Endodermal cell (in vitro differentiated cells): Measurements from ENCODE around the gene TMEFF1. TPM values are rescaled to one million over a fixed set of nuclear protein-coding genes. Genes with fewer than 3 reads are reported as not detected.

ENCODE experiments used
- DNase-seq: peaks from one replicate; pipeline ENCODE4 v3.0.0-alpha.2; 2017
- H3K27ac ChIP-seq: 2 replicates; pipeline ENCODE4 v1.5.1; 2013; ENCODE audit warnings: mild to moderate bottlenecking, low read depth, low read length, moderate library complexity
- H3K27me3 ChIP-seq: 2 replicates; pipeline ENCODE4 v1.6.1; 2013; ENCODE audit warnings: mild to moderate bottlenecking, low read length, moderate library complexity; ENCODE audit not compliant: insufficient read depth, control insufficient read depth, poor library complexity, severe bottlenecking
- H3K36me3 ChIP-seq: 2 replicates; pipeline ENCODE4 v1.7.0; 2013; ENCODE audit warnings: mild to moderate bottlenecking, low read length, moderate library complexity; ENCODE audit not compliant: control insufficient read depth, insufficient read depth
- H3K4me1 ChIP-seq: one replicate; pipeline ENCODE4 v1.7.0; 2013; ENCODE audit warnings: low read length; ENCODE audit not compliant: control insufficient read depth, insufficient read depth
- H3K4me3 ChIP-seq: 2 replicates; pipeline ENCODE4 v1.5.1; 2013; ENCODE audit warnings: mild to moderate bottlenecking, low read length, moderate library complexity
- H3K9ac ChIP-seq: 2 replicates; pipeline ENCODE4 v1.6.1; 2013; ENCODE audit warnings: mild to moderate bottlenecking, low read length, moderate library complexity; ENCODE audit not compliant: poor library complexity, severe bottlenecking; ENCODE audit errors: extremely low read depth
- H3K9me3 ChIP-seq: 2 replicates; pipeline ENCODE4 v1.6.1; 2013; ENCODE audit warnings: mild to moderate bottlenecking, low read length, moderate library complexity; ENCODE audit not compliant: control insufficient read depth
- H3K27ac Mint-ChIP-seq: 2 replicates; pipeline ENCODE4 v1.8.0; 2020; ENCODE audit warnings: mixed read lengths
- H3K27me3 Mint-ChIP-seq: 2 replicates; pipeline ENCODE4 v1.8.0; 2021; ENCODE audit warnings: mild to moderate bottlenecking, mixed read lengths; ENCODE audit not compliant: insufficient read depth
- H3K36me3 Mint-ChIP-seq: 2 replicates; pipeline ENCODE4 v1.8.0; 2020; ENCODE audit warnings: low read depth, mixed read lengths
- H3K4me1 Mint-ChIP-seq: 2 replicates; pipeline ENCODE4 v1.8.0; 2020; ENCODE audit warnings: mixed read lengths
- H3K4me3 Mint-ChIP-seq: 2 replicates; pipeline ENCODE4 v1.8.0; 2020; ENCODE audit warnings: mild to moderate bottlenecking, moderate library complexity, mixed read lengths
- H3K9me3 Mint-ChIP-seq: 2 replicates; pipeline ENCODE4 v1.8.0; 2020; ENCODE audit warnings: mild to moderate bottlenecking, mixed read lengths
- CTCF ChIP-seq: fragments of 200-600 bp; sonication (generic); conservative IDR thresholded peaks from 2 replicates; pipeline ENCODE4 v1.5.0; 2021; ENCODE audit warnings: antibody characterized with exemption, mild to moderate bottlenecking
- WGBS, 2 experiments: methylation state at CpG; one replicate each; pipeline versions ENCODE4 v1.1.5 to v1.1.7; 2013; ENCODE audit warnings: missing lambda C conversion rate in 2 of 2, mixed read lengths in 1 of 2; ENCODE audit not compliant: insufficient coverage in 1 of 2, insufficient read length in 1 of 2; 5-methylcytosine and 5-hydroxymethylcytosine counted together
- total RNA-seq, 2 donors: library from RNA; stranded (reverse); fragmentation: NEBNext Ultra II Directional in 1 of 2; extraction: Animal tissue kit (Norgen Biotek cat#: 25700) in 1 of 2; gene quantifications; 2 replicates in 1 of 2; 3 replicates in 1 of 2; pipeline ENCODE4 v1.2.1, GENCODE V29; 2021

TMEFF1 gene
- total RNA-seq, 2 donors from 2014 or later, result 67.5 to 111 TPM

- H3K36me3 Mint-ChIP-seq, result peaks cover 10% of the 10 kb centered on the region
- no peak overlapping the region for H3K27ac ChIP-seq
- H3K4me3 ChIP-seq, result no peak overlapping the region
- H3K4me3 Mint-ChIP-seq, result no peak overlapping the region
- 94 to 100% methylated on average over 2 to 5 of the region's 5 CpGs for WGBS, 2 experiments
- no peaks in the 10 kb centered on the region for H3K4me1 ChIP-seq
- no peak overlapping the region for H3K9ac ChIP-seq
- peaks cover 2% of the 10 kb centered on the region for H3K27me3 Mint-ChIP-seq
- H3K4me1 Mint-ChIP-seq, result peaks cover 16% of the 10 kb centered on the region
- no peaks in the 10 kb centered on the region for H3K27me3 ChIP-seq
- no peak for TF ChIP-seq CTCF
- H3K36me3 ChIP-seq, result no peaks in the 10 kb centered on the region
- no peaks in the 10 kb centered on the region for H3K9me3 Mint-ChIP-seq
- DNase-seq, result no peak
- no peaks in the 10 kb centered on the region for H3K9me3 ChIP-seq
- no peak overlapping the region for H3K27ac Mint-ChIP-seq
Measured at GRCh38 chr9:100430286-100430940, 42.5 kb upstream of the TMEFF1 start.

GRCh38 chr9:100431886-100432285, 41.1 kb upstream of the TMEFF1 start:
- H3K4me3 ChIP-seq, result no peak overlapping the region
- Mint-ChIP-seq H3K4me1 (peaks cover 12% of the 10 kb centered on the region), H3K36me3 (peaks cover 12% of the 10 kb centered on the region), H3K9me3 (no peaks in the 10 kb centered on the region), H3K27ac (no peak overlapping the region), H3K27me3 (no peaks in the 10 kb centered on the region), H3K4me3 (no peak overlapping the region)
- no peaks in the 10 kb centered on the region for H3K36me3 ChIP-seq
- DNase-seq, result no peak
- no peaks in the 10 kb centered on the region for H3K27me3 ChIP-seq
- H3K4me1 ChIP-seq, result no peaks in the 10 kb centered on the region
- H3K9me3 ChIP-seq, result no peaks in the 10 kb centered on the region
- WGBS, 2 experiments, result 92 to 97% methylated on average over 5 of the region's 5 CpGs
- no peak overlapping the region for H3K9ac ChIP-seq
- no peak overlapping the region for H3K27ac ChIP-seq
- no peak for TF ChIP-seq CTCF

- no peak for DNase-seq
- H3K4me1 Mint-ChIP-seq, result peaks cover 11% of the 10 kb centered on the region
- H3K36me3 ChIP-seq, result no peaks in the 10 kb centered on the region
- H3K9me3 ChIP-seq, result no peaks in the 10 kb centered on the region
- no peak overlapping the region for H3K9ac ChIP-seq
- 90 to 92% methylated on average over 3 of the region's 3 CpGs for WGBS, 2 experiments
- no peaks in the 10 kb centered on the region for H3K27me3 ChIP-seq
- no peaks in the 10 kb centered on the region for H3K27me3 Mint-ChIP-seq
- no peak overlapping the region for H3K4me3 Mint-ChIP-seq
- H3K9me3 Mint-ChIP-seq, result no peaks in the 10 kb centered on the region
- no peak overlapping the region for H3K27ac ChIP-seq
- peaks cover 12% of the 10 kb centered on the region for H3K36me3 Mint-ChIP-seq
- TF ChIP-seq CTCF, result no peak
- no peaks in the 10 kb centered on the region for H3K4me1 ChIP-seq
- H3K27ac Mint-ChIP-seq, result no peak overlapping the region
- no peak overlapping the region for H3K4me3 ChIP-seq
Measured at GRCh38 chr9:100432736-100433135, 40.2 kb upstream of the TMEFF1 start.
